ENCODE measurements around the gene KANK2. TPM values are rescaled to one million over a fixed set of nuclear protein-coding genes. Genes with fewer than 3 reads are reported as not detected.
"Not testable (repeated sequence)": the region's sequence is repeated elsewhere in the genome, so short reads cannot be mapped to it uniquely, and the experiment has no call there.

KANK2 gene
- total RNA-seq, 2 experiments from 2014 or later, result 6.1 to 8.0 TPM

DNA sequence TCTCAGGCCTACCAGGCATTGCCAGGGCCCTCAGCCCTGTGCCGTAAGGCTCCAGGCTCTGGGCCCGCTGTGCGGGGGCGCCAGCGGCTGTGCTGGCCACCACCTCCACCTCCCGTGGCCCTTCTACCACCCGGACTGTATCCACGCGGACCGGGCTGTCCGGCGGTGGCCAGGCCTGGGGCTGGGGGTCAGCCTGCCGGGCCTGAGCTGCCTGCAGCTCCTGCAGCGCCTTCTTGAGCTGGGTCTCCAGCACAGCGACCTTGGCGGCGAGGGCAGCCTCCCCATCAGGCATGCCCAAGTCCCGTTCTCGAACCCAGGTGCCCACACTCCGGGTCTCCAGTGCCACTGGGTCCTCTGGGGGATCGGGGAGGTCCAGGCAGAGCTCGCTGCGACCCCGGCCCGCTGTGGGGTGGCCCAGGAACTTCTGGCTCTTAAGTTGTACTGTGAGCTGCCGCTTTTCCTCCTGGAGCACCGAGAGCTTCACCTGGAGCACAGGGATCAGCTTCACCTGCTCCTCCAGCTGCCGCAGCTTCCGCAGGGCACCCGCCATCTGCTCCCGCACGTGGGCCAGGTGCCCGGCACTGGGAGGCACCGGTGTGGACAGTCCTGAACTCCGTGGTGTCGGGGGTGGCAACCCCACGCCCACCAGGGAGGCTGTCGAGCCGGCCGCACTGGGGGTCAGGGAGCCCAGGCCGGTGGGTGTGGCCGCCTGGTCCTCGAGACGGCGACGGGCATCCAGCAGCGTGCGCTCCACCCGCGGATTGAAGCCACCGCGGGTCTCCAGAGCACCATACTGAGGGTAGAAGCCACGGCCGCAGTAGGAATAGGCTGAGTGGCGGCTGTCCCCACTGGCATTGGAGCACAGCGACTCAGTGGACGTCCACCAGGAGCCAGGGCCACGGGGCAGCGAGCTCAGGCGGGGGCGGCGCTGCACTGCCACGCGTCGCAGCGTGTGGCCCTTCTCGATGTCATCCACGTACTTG is 4.1 kb downstream of the KANK2 start:
- CTCF ChIA-PET, result no interaction called here
- ATAC-seq (no peak), DNase-seq (no peak)
- Mint-ChIP-seq H3K27ac (no peak overlapping the region), H3K27me3 (ENCODE audit: low read depth) (peaks cover 9% of the 10 kb centered on the region), H3K9me3 (ENCODE audit: insufficient read depth) (no peaks in the 10 kb centered on the region), H3K36me3 (ENCODE audit: low read depth) (no peaks in the 10 kb centered on the region), H3K4me3 (no peak overlapping the region), H3K4me1 (ENCODE audit: low read depth) (peaks cover 21% of the 10 kb centered on the region)
- POLR2A ChIA-PET, result no interaction called here

DNA sequence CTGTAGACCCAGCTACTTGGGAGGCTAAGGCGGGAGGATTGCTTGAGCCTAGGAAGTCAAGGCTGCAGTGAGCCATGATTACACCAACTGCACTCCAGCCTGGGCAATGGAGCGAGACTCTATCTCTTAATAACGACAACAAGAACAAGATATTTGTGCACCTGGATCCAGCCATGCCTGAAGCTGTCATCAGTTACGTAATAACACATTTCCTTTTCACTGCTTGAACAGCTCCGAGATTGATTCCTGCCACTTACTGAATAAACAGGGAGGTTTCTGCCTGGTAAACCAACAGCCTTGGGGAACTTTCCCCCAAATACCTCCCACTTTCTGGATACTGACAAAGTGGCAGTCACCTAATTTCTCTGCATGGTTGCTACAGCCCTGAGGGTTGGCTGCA is 5.4 kb downstream of the KANK2 start:
- DNase-seq (no peak), ATAC-seq (no peak)
- CTCF ChIA-PET, result interaction anchor here (1.0 kb wide), 1 partner anchor 156 kb away, joined by 3 read pairs; no protein-coding TSS in a partner anchor
- Mint-ChIP-seq H3K27ac (no peak overlapping the region), H3K36me3 (ENCODE audit: low read depth) (no peaks in the 10 kb centered on the region), H3K27me3 (ENCODE audit: low read depth) (peaks cover 9% of the 10 kb centered on the region), H3K4me3 (no peak overlapping the region), H3K4me1 (ENCODE audit: low read depth) (peaks cover 17% of the 10 kb centered on the region), H3K9me3 (ENCODE audit: insufficient read depth) (no peaks in the 10 kb centered on the region)
- POLR2A ChIA-PET, result interaction anchor here (0.7 kb wide), 1 partner anchor 37 kb away, joined by 3 read pairs; no protein-coding TSS in a partner anchor

DNA sequence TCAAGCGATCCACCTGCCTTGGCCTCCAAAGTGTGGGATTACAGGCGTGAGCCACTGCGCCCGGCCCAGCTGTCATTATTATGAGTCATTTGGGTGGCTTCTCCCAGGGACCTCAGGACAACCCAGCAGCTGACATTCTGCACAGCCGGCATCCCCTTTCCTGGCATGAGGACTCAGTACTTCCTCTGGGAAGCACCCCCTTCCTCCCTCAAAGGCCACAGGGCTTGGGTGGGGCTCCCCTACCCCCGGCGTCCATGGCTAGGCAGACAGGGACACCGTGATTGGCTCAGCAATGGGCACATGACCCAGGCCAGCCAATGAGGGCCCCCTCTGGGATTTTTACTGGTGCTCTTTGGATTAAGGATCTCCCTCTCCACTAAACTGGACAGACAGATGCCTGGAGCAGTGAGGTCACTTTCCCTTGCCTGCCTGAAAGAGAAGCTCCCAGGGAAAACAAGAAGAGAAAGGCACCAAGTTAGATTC is 6.0 kb downstream of the KANK2 start:
- Mint-ChIP-seq H3K27ac (no peak overlapping the region), H3K36me3 (ENCODE audit: low read depth) (no peaks in the 10 kb centered on the region), H3K4me1 (ENCODE audit: low read depth) (peaks cover 12% of the 10 kb centered on the region), H3K27me3 (ENCODE audit: low read depth) (peaks cover 6% of the 10 kb centered on the region), H3K4me3 (no peak overlapping the region), H3K9me3 (ENCODE audit: insufficient read depth) (no peaks in the 10 kb centered on the region)
- ATAC-seq (no peak), DNase-seq (no peak)
- POLR2A ChIA-PET, result interaction anchor here (0.7 kb wide), 1 partner anchor 38 kb away, joined by 3 read pairs; no protein-coding TSS in a partner anchor
- CTCF ChIA-PET, result interaction anchor here (1.0 kb wide), 1 partner anchor 156 kb away, joined by 3 read pairs; no protein-coding TSS in a partner anchor

DNA sequence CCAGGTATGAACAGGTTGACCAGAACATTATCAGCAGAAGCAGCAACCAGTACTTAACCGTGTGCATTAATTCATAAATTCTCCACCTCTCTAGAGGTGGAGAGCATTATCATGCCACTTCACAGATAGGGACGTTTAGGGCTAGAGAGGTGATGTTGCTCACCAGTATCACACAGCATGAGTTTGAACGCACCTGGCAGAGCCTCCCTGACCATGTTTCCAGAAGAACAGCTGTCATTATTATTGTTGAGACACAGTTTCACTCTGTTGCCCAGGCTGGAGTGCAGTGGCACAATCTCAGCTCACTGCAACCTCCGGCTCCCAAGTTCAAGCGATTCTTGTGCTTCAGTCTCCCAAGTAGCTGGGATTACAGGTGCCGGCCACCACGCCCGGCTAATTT is 6.8 kb downstream of the KANK2 start:
- ATAC-seq, result no peak
- H3K27me3 Mint-ChIP-seq (ENCODE audit: low read depth), result peaks cover 1% of the 10 kb centered on the region
- ChIA-PET CTCF (no interaction called here), POLR2A (no interaction called here)
- H3K27ac Mint-ChIP-seq, result no peak overlapping the region
- no peaks in the 10 kb centered on the region for H3K9me3 Mint-ChIP-seq (ENCODE audit: insufficient read depth)
- DNase-seq, result no peak
- no peaks in the 10 kb centered on the region for H3K36me3 Mint-ChIP-seq (ENCODE audit: low read depth)
- H3K4me3 Mint-ChIP-seq, result no peak overlapping the region
- H3K4me1 Mint-ChIP-seq (ENCODE audit: low read depth), result peaks cover 7% of the 10 kb centered on the region

DNA sequence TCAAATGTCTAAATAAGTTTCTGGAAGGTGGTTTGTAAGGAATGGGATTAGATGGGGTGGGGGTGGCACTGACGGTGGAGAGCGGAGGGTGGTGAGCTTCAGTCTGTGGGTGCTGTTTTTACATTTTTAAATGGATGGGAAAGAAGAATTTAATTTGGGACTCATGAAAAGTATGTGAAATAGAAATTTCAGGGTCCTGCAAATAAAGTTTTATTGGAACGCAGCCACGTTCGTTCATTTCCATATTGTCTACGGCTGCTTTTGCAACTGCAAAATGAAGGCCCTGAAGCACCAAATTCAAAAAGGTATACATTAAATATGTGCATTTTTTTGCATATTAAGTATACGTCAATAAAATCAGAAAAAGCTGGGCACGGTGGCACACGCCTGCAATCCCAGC is 9.9 kb downstream of the KANK2 start:
- peaks cover 6% of the 10 kb centered on the region for H3K27me3 Mint-ChIP-seq (ENCODE audit: low read depth)
- DNase-seq, result no peak
- no peak overlapping the region for H3K4me3 Mint-ChIP-seq
- no peaks in the 10 kb centered on the region for H3K4me1 Mint-ChIP-seq (ENCODE audit: low read depth)
- no peak for ATAC-seq
- ChIA-PET POLR2A (no interaction called here), CTCF (interaction anchor here (1.1 to 1.3 kb wide), 2 partner anchors 16 to 61 kb away, joined by 3 to 5 read pairs; no protein-coding TSS in a partner anchor)
- no peaks in the 10 kb centered on the region for H3K36me3 Mint-ChIP-seq (ENCODE audit: low read depth)
- H3K27ac Mint-ChIP-seq, result no peak overlapping the region
- H3K9me3 Mint-ChIP-seq (ENCODE audit: insufficient read depth), result no peaks in the 10 kb centered on the region

DNA sequence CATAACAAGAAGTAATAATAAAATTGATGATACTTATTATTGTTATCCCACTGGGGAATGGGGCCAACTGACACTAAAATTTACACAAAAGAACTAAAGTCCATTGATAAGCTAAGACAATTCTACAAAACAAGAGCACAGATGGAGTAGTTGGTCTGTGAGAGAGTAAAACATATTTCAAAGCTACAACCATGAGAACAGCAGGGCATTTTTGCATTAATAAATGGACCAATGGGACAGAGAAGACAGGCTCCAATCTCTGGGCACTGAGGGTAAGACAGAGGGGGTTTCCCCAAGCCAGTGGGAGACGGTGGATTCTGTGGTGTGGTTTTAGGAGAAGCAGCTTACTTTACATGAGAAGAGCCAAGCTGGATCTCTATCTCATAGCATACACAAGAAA is 14.4 kb downstream of the KANK2 start:
- no peak overlapping the region for H3K4me3 Mint-ChIP-seq
- no peak for DNase-seq
- peaks cover 9% of the 10 kb centered on the region for H3K4me1 Mint-ChIP-seq (ENCODE audit: low read depth)
- peaks cover 11% of the 10 kb centered on the region for H3K27me3 Mint-ChIP-seq (ENCODE audit: low read depth)
- ChIA-PET CTCF (interaction anchor here (0.9 kb wide), 1 partner anchor 27 kb away, joined by 4 read pairs; no protein-coding TSS in a partner anchor), POLR2A (no interaction called here)
- ATAC-seq, result no peak
- H3K36me3 Mint-ChIP-seq (ENCODE audit: low read depth), result no peaks in the 10 kb centered on the region
- no peak overlapping the region for H3K27ac Mint-ChIP-seq
- H3K9me3 Mint-ChIP-seq (ENCODE audit: insufficient read depth), result no peaks in the 10 kb centered on the region

DNA sequence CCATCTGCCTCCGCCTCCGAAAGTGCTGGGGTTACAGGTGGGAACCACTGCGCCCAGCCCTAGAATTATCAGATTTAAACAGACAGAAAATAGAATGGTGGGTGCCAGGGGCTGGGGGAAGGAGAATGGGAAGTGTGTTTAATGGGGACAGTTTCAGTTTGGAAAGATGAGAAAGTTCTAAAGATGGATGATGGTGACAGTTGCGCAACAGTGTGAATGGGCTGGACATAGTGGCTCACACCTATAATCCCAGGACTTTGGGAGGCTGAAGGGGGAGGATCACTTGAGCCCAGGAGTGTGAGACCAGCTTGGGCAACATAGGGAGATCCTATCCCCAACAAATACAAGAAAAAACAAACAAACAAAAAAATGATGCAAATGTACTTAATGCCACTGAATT is 15.9 kb downstream of the KANK2 start:
- Mint-ChIP-seq H3K9me3 (ENCODE audit: insufficient read depth) (no peaks in the 10 kb centered on the region), H3K27ac (no peak overlapping the region), H3K4me3 (no peak overlapping the region), H3K4me1 (ENCODE audit: low read depth) (peaks cover 9% of the 10 kb centered on the region), H3K27me3 (ENCODE audit: low read depth) (peaks cover 11% of the 10 kb centered on the region), H3K36me3 (ENCODE audit: low read depth) (no peaks in the 10 kb centered on the region)
- ChIA-PET POLR2A (no interaction called here), CTCF (no interaction called here)
- ATAC-seq, result no peak
- DNase-seq, result no peak

DNA sequence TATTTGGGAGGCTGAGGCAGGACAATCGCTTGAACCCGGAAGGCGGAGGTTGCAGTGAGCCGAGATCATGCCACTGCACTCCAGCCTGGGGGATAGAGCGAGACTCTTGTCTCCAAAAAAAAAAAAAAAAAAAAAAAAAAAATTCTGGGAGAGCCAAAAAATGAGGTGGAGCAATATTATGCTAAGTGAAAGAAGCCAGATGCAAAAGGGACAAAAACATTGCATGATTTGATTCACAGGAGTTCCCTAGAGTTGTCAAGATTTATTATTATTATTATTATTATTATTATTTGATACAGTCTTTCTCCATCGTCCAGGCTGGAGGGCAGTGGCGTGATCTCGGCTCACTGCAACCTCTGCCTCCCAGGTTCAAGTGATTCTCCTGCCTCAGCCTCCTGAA is 16.4 kb downstream of the KANK2 start:
- H3K4me3 Mint-ChIP-seq; CTCF ChIA-PET; H3K27ac Mint-ChIP-seq; POLR2A ChIA-PET; H3K4me1 Mint-ChIP-seq (ENCODE audit: low read depth); H3K36me3 Mint-ChIP-seq (ENCODE audit: low read depth); DNase-seq; ATAC-seq; H3K9me3 Mint-ChIP-seq (ENCODE audit: insufficient read depth): not testable (repeated sequence)
- peaks cover 11% of the 10 kb centered on the region for H3K27me3 Mint-ChIP-seq (ENCODE audit: low read depth)

DNA sequence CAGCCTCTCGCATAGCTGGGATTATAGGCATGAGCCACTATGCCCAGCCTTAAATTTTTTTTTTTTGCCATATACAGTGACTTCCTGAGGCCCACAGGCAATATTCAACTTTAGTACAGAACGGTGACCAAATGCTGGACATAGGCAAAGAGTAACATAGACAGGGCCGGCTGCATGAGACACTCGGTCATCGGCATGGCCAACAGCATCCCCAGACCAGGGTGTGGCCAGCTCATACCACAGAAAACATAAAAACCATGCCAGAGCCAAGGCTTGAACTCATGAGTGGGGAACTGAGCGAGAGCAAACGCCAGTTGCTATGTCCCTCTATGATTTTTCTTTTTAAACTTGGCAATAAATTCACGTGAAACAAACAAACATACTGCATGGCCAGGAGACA is 17.0 kb downstream of the KANK2 start:
- no peak for ATAC-seq
- Mint-ChIP-seq H3K36me3 (ENCODE audit: low read depth) (no peaks in the 10 kb centered on the region), H3K27ac (no peak overlapping the region), H3K27me3 (ENCODE audit: low read depth) (peaks cover 11% of the 10 kb centered on the region), H3K9me3 (ENCODE audit: insufficient read depth) (no peaks in the 10 kb centered on the region), H3K4me1 (ENCODE audit: low read depth) (peaks cover 9% of the 10 kb centered on the region), H3K4me3 (no peak overlapping the region)
- no peak for DNase-seq
- POLR2A ChIA-PET, result no interaction called here
- CTCF ChIA-PET, result no interaction called here

DNA sequence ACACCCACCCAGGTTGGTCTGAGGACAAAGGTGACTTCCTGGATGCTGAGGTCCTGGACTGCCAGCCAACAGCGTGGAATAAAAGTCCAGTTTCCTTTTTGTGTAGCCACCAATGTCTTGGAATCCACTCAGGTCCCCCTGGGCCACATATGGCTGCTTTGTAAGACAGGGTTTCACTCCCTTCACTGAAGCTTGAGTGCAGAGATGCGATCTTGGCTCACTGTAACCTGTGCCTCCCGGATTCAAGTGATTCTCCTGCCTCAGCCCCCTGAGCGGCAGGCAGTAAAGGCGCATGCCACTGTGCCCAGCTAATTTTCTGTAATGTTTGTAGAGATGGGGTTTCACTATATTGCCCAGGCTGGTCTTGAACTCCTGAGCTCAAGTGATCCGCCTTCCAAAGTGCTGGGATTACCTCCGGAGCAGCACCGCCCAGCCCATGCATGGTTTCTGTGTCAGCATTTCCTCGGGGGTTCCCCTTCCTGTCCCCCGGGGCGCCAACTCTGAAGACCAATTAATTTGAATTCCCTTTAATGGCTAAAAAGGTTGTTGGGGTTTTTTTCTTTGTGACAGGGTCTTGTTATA is 17.5 kb downstream of the KANK2 start:
- Mint-ChIP-seq H3K9me3 (ENCODE audit: insufficient read depth) (no peaks in the 10 kb centered on the region), H3K27ac (no peak overlapping the region), H3K36me3 (ENCODE audit: low read depth) (no peaks in the 10 kb centered on the region), H3K27me3 (ENCODE audit: low read depth) (peaks cover 11% of the 10 kb centered on the region), H3K4me1 (ENCODE audit: low read depth) (peaks cover 9% of the 10 kb centered on the region), H3K4me3 (no peak overlapping the region)
- DNase-seq (no peak), ATAC-seq (no peak)
- POLR2A ChIA-PET, result interaction anchor here (0.6 kb wide), 1 partner anchor 197 kb away, joined by 5 read pairs; no protein-coding TSS in a partner anchor
- CTCF ChIA-PET, result no interaction called here

DNA sequence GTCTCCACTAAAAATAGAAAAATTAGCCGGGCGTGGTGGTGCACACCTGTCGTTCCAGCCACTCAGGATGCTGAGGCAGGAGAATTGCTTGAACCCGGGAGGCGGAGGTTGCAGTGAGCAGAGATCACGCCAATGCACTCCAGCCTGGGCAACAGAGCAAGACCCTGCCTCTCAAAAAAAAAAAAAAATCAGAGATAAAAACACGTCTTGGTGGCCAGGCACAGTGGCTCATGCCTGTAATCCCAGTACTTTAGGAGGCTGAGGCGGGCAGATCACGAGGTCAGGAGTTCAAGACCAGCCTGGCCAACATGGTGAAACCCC is 18.2 kb downstream of the KANK2 start:
- H3K27me3 Mint-ChIP-seq (ENCODE audit: low read depth); H3K4me1 Mint-ChIP-seq (ENCODE audit: low read depth); DNase-seq; H3K27ac Mint-ChIP-seq; H3K9me3 Mint-ChIP-seq (ENCODE audit: insufficient read depth); H3K36me3 Mint-ChIP-seq (ENCODE audit: low read depth); H3K4me3 Mint-ChIP-seq; POLR2A ChIA-PET; ATAC-seq; CTCF ChIA-PET: not testable (repeated sequence)

DNA sequence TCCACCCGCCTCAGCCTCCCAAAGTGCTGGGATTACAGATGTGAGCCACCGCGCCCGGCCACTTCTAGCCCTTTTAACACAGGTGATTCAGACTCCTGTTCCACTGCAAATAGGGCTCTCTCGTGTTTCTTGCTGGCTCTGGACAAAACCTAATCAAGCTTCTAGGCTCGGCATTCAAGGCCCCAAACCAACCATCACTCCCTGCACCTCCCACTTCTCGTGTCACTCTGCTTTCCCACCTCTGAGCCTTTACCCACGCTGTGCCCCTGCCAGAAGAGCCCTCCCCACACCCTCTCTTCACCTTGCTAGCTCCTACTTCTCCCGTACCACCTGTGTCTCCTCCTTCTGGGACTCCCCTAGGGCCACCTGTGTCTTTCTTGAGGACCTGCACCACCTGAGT is 19.8 kb downstream of the KANK2 start:
- H3K36me3 Mint-ChIP-seq (ENCODE audit: low read depth), result no peaks in the 10 kb centered on the region
- DNase-seq, result no peak
- ATAC-seq, result no peak
- ChIA-PET CTCF (no interaction called here), POLR2A (no interaction called here)
- peaks cover 4% of the 10 kb centered on the region for H3K27me3 Mint-ChIP-seq (ENCODE audit: low read depth)
- H3K4me3 Mint-ChIP-seq, result no peak overlapping the region
- no peak overlapping the region for H3K27ac Mint-ChIP-seq
- H3K4me1 Mint-ChIP-seq (ENCODE audit: low read depth), result peaks cover 9% of the 10 kb centered on the region
- H3K9me3 Mint-ChIP-seq (ENCODE audit: insufficient read depth), result no peaks in the 10 kb centered on the region
